B cell (primary cell): Measurements from ENCODE around the gene HYDIN. TPM values are rescaled to one million over a fixed set of nuclear protein-coding genes. Genes with fewer than 3 reads are reported as not detected.

ENCODE experiments used
- ATAC-seq: fragments of 200-7000 bp; cut with Tn5 transposase; one replicate; pipeline ENCODE4 v1.10.0; 2021; ENCODE audit warnings: low read depth, mild to moderate bottlenecking, moderate number of reproducible peaks, moderate library complexity
- CTCF ChIA-PET: fragments of 350-600 bp; sonication (Branson Sonifier 250); formaldehyde crosslinking; loops from one replicate; lab custom pipeline; 2021; ENCODE audit warnings: antibody characterized with exemption, inconsistent platforms; lab: Charles Lee
- POLR2A ChIA-PET: fragments of 350-600 bp; sonication (Branson Sonifier 250); formaldehyde crosslinking; loops from one replicate; lab custom pipeline; 2021; ENCODE audit warnings: antibody characterized with exemption; lab: Charles Lee
- DNase-seq: peaks from one replicate; pipeline ENCODE4 v3.0.0; 2013
- H2AFZ ChIP-seq: 2 replicates; pipeline ENCODE4 v1.6.1; 2012; ENCODE audit warnings: mild to moderate bottlenecking, low read depth, low read length; ENCODE audit not compliant: insufficient read depth, poor library complexity, severe bottlenecking
- H3K27ac ChIP-seq, 2 donors: 1 replicate in 1 of 2; 2 replicates in 1 of 2; pipeline ENCODE4 v1.5.1; 2012 to 2013; ENCODE audit warnings: low read length in 2 of 2, mild to moderate bottlenecking in 2 of 2, moderate library complexity in 1 of 2
- H3K27me3 ChIP-seq, 4 experiments: fragments of 200-600 bp in 1 of 4; sonication (generic) in 1 of 4; replicated peaks in 1 of 4; 1 replicate in 2 of 4; 2 replicates in 2 of 4; pipeline versions ENCODE4 v1.6.1 to v1.7.0; 2013 to 2016; ENCODE audit warnings: low read length in 3 of 4, mild to moderate bottlenecking in 2 of 4, mixed read lengths in 1 of 4, moderate library complexity in 1 of 4; ENCODE audit not compliant: insufficient read depth in 4 of 4, control insufficient read depth in 3 of 4; ENCODE audit errors: control extremely low read depth in 1 of 4
- H3K36me3 ChIP-seq, 2 experiments: replicated peaks in 1 of 2; 1 replicate in 1 of 2; 2 replicates in 1 of 2; pipeline versions ENCODE4 v1.6.1 to v1.7.1; 2013; ENCODE audit warnings: low read length in 1 of 2; ENCODE audit not compliant: insufficient read depth in 2 of 2, control insufficient read depth in 1 of 2; ENCODE audit errors: control extremely low read depth in 1 of 2, extremely low read depth in 1 of 2
- H3K4me1 ChIP-seq, 2 donors: fragments of 200-600 bp in 1 of 2; sonication (generic) in 1 of 2; 1 replicate in 1 of 2; 2 replicates in 1 of 2; pipeline versions ENCODE4 v1.5.1 to v1.6.1; 2013 to 2017; ENCODE audit warnings: low read length in 2 of 2; ENCODE audit not compliant: control insufficient read depth in 2 of 2, insufficient read depth in 2 of 2
- H3K4me2 ChIP-seq: replicated peaks from 2 replicates; pipeline ENCODE3; 2012; ENCODE audit warnings: mild to moderate bottlenecking, low read depth, low read length; ENCODE audit not compliant: poor library complexity, severe bottlenecking
- H3K4me3 ChIP-seq, 5 experiments: fragments of 200-600 bp in 1 of 5; sonication (generic) in 1 of 5; 1 replicate in 3 of 5; 2 replicates in 2 of 5; pipeline versions ENCODE4 v1.5.1 to v1.7.0; 2011 to 2016; ENCODE audit warnings: low read length in 4 of 5, mild to moderate bottlenecking in 4 of 5, low read depth in 2 of 5, control low read depth in 1 of 5, moderate library complexity in 1 of 5; ENCODE audit not compliant: insufficient read depth in 1 of 5; ENCODE audit errors: control extremely low read depth in 1 of 5, extremely low read depth in 1 of 5
- H3K79me2 ChIP-seq: fragments of 200-600 bp; sonication (generic); one replicate; pipeline ENCODE4 v1.6.0; 2016; ENCODE audit warnings: low read length; ENCODE audit not compliant: control insufficient read depth, insufficient read depth
- H3K9ac ChIP-seq: fragments of 200-600 bp; sonication (generic); 2 replicates; pipeline ENCODE4 v1.6.1; 2017; ENCODE audit warnings: mild to moderate bottlenecking, low read length, moderate library complexity
- H3K9me3 ChIP-seq, 3 donors: one replicate each; pipeline versions ENCODE4 v1.6.1 to v1.7.1; 2013; ENCODE audit warnings: low read length in 2 of 3; ENCODE audit not compliant: control insufficient read depth in 2 of 3, insufficient read depth in 1 of 3; ENCODE audit errors: control extremely low read depth in 1 of 3
- H4K20me1 ChIP-seq: 2 replicates; pipeline ENCODE4 v1.6.0; 2012; ENCODE audit warnings: mild to moderate bottlenecking, low read length; ENCODE audit not compliant: insufficient read depth, control insufficient read depth, poor library complexity, severe bottlenecking
- H3K27ac Mint-ChIP-seq: one replicate; pipeline ENCODE4 v1.8.0; 2021; ENCODE audit warnings: mixed read lengths
- H3K27me3 Mint-ChIP-seq: one replicate; pipeline ENCODE4 v1.8.0; 2021; ENCODE audit warnings: mixed read lengths
- H3K4me1 Mint-ChIP-seq: one replicate; pipeline ENCODE4 v1.8.0; 2021; ENCODE audit warnings: mixed read lengths
- H3K4me3 Mint-ChIP-seq: one replicate; pipeline ENCODE4 v1.8.0; 2021; ENCODE audit warnings: mixed read lengths
- H3K9me3 Mint-ChIP-seq: one replicate; pipeline ENCODE4 v1.8.0; 2022; ENCODE audit warnings: mixed read lengths; ENCODE audit not compliant: insufficient read depth
- EZH2 ChIP-seq: IDR thresholded peaks from 2 replicates; pipeline ENCODE4 v1.6.1; 2012; ENCODE audit warnings: borderline replicate concordance, low read depth, mild to moderate bottlenecking, moderate library complexity, low read length; ENCODE audit not compliant: insufficient read depth, poor library complexity, severe bottlenecking
- WGBS: methylation state at CpG from one replicate; pipeline ENCODE4 v1.1.5; 2013; ENCODE audit warnings: missing lambda C conversion rate; ENCODE audit not compliant: insufficient coverage; 5-methylcytosine and 5-hydroxymethylcytosine counted together
- intact Hi-C: fragments of 100-400 bp; cut with micrococcal nuclease; formaldehyde crosslinking; loops from one replicate; pipeline ENCODE4 v1.10.0; 2022
- polyA plus RNA-seq: library from polyadenylated mRNA; depleted of rRNA; stranded (reverse); fragments of >200 nt; gene quantifications from 2 replicates; pipeline ENCODE4 v1.2.3, GENCODE V29; 2012
- total RNA-seq, 2 donors: library from RNA; stranded (reverse); fragments of 120-200 nt in 1 of 2; gene quantifications; 1 replicate in 1 of 2; 2 replicates in 1 of 2; pipeline versions ENCODE4 v1.2.3 to v1.2.4, GENCODE V29; 2013 to 2022
- TF ChIP-seq, protein P1 (sequence below): fragments of 200-600 bp; IDR thresholded peaks from one replicate; pipeline ENCODE4 v1.8.0; 2022; ENCODE audit warnings: antibody characterized with exemption, mild to moderate bottlenecking

The HYDIN gene
- total and polyA plus RNA-seq, 2 donors (not counting 1 experiment from before 2014, with no cell fraction given) = 0.10 TPM; not detected in 1

DNA sequence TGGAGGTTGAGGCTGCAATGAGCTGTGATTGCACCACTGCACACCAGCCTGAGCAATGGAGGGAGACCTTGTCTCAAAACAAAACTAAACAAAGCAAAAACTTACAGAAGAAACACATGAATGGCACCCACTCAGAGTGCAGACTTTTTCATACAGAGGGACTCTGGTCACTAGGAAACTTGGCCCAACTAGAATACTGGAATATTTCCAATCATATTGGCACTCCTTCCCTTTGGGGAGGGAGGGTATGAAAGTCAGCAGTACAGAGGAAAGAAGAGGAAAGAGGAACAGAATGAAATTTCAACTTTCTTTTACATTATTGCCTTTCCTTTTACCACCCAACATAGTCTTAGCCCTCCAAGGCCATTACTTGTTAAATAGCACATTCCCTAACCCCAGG is 30.5 kb upstream of the HYDIN start:
- ChIA-PET POLR2A (no interaction called here), CTCF (no interaction called here)
- H4K20me1 ChIP-seq = no peaks in the 10 kb centered on the region
- Mint-ChIP-seq H3K4me1 (no peaks in the 10 kb centered on the region), H3K4me3 (no peak overlapping the region), H3K27ac (no peak overlapping the region), H3K9me3 (no peaks in the 10 kb centered on the region), H3K27me3 (peaks cover 9% of the 10 kb centered on the region)
- H3K4me3 ChIP-seq = no peak overlapping the region
- H3K4me1 ChIP-seq = no peaks in the 10 kb centered on the region
- no peak for TF ChIP-seq EZH2
- TF ChIP-seq, protein P1, sequence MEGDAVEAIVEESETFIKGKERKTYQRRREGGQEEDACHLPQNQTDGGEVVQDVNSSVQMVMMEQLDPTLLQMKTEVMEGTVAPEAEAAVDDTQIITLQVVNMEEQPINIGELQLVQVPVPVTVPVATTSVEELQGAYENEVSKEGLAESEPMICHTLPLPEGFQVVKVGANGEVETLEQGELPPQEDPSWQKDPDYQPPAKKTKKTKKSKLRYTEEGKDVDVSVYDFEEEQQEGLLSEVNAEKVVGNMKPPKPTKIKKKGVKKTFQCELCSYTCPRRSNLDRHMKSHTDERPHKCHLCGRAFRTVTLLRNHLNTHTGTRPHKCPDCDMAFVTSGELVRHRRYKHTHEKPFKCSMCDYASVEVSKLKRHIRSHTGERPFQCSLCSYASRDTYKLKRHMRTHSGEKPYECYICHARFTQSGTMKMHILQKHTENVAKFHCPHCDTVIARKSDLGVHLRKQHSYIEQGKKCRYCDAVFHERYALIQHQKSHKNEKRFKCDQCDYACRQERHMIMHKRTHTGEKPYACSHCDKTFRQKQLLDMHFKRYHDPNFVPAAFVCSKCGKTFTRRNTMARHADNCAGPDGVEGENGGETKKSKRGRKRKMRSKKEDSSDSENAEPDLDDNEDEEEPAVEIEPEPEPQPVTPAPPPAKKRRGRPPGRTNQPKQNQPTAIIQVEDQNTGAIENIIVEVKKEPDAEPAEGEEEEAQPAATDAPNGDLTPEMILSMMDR = no peak
- no peak for ATAC-seq
- DNase-seq = no peak
- no peak overlapping the region for H3K4me2 ChIP-seq
- H3K9ac ChIP-seq = no peak overlapping the region
- H3K79me2 ChIP-seq = no peaks in the 10 kb centered on the region
- no peaks in the 10 kb centered on the region for H3K9me3 ChIP-seq
- H3K27me3 ChIP-seq = no peaks in the 10 kb centered on the region
- H2AFZ ChIP-seq = no peak overlapping the region
- no peak overlapping the region for H3K27ac ChIP-seq
- intact Hi-C loops = no loop called here
- H3K36me3 ChIP-seq = no peaks in the 10 kb centered on the region

DNA sequence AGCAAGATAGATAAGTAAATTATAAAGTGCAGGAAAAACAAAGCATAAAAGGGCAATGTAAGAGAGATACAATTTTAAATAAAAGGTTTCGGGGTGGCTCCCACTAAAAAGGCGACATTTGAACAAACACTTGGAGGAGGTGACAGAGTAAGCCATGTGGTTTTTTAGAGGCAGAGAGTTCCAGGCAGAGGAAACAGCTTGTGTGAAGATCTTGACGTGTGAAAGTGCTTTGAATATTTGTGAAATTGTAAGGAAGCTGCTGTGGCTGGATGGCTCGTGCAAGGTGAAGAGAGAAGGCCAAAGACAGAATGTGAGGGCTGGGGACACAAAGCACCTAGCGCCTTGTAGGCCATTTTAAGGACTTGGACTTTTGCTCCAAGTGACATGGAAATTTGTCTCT is 28.6 kb upstream of the HYDIN start:
- H3K4me1 Mint-ChIP-seq = peaks cover 14% of the 10 kb centered on the region
- Histone ChIP-seq H3K36me3 (no peaks in the 10 kb centered on the region), H3K4me1 (peaks cover 10 to 13% of the 10 kb centered on the region in 2 donors), H3K9ac (no peak overlapping the region), H3K27me3 (no peaks in the 10 kb centered on the region), H3K27ac (no peak overlapping the region), H4K20me1 (no peaks in the 10 kb centered on the region), H3K4me2 (no peak overlapping the region), H3K79me2 (no peaks in the 10 kb centered on the region), H2AFZ (no peak overlapping the region), H3K4me3 (no peak overlapping the region), H3K9me3 (no peaks in the 10 kb centered on the region)
- ChIA-PET CTCF (no interaction called here), POLR2A (no interaction called here)
- intact Hi-C loops = no loop called here
- ATAC-seq (no peak), DNase-seq (no peak)
- peaks cover 3% of the 10 kb centered on the region for H3K27me3 Mint-ChIP-seq
- no peak overlapping the region for H3K27ac Mint-ChIP-seq
- TF ChIP-seq, protein P1 = no peak
- TF ChIP-seq EZH2 = no peak
- H3K4me3 Mint-ChIP-seq = no peak overlapping the region
- WGBS = 19% methylated on average over 4 of the region's 5 CpGs
- no peaks in the 10 kb centered on the region for H3K9me3 Mint-ChIP-seq
